ENCODE measurements around the gene ABCB11.
"Not testable (repeated sequence)": the region's sequence is repeated elsewhere in the genome, so short reads cannot be mapped to it uniquely, and the experiment has no call there.

The ABCB11 gene

DNA sequence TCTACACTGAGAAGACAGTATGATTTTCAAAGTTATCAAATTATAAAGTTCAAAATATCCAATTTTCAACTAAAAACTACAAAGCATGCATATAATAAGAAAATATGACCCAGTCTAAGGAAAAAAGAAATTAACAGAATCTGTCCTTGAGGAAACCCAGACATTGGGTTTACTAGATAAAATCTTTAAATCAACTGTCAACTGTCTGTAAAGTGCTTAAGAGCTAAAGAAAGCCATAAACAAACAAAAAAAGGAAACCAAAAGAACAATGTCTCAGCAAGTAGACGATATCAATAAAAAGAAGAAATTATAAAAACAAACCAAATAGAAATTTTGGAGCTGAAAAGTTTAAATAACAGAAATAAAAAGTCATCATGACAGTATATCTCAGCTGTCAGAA is 10.5 kb upstream of the ABCB11 start:
- no peak for DNase-seq

DNA sequence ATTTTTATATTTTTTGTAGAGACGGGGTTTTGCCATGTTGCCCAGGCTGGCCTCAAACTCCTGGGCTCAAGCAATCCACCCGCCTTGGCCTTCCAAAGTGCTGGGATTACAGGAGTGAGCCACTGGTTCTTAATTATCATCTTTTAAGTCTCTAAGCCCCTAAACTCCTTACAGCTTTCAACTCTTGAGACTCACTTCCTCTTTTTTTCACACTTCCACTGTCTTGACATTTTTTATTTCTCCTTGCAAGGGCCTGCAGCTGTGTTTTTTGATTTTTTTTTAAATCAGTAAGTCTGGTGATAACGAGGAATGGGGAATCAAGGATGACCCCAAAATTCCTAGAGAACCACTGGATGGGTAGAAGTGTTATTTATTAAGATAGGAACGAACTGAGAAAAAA is 8.6 kb upstream of the ABCB11 start:
- no peak for DNase-seq

DNA sequence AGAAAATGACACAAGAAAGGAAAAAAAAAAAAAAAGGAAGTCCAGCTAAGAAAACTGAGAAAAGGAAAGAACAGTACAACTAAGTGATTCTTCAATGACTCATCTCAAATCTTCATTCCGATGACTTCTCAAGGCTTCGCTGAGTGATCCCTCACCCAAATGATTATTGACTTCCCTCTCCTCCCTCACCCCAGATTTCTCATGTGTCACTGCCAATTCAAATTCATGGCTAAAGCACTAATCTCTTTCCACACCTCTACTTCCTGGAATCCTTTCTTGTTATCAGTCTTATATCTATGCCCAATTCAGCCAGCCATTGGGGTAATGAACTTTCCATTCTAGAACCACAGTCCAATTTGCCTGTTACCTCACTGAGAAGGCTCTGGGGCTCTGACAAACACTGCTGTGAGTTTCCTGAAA is 7.2 kb upstream of the ABCB11 start:
- DNase-seq = no peak

DNA sequence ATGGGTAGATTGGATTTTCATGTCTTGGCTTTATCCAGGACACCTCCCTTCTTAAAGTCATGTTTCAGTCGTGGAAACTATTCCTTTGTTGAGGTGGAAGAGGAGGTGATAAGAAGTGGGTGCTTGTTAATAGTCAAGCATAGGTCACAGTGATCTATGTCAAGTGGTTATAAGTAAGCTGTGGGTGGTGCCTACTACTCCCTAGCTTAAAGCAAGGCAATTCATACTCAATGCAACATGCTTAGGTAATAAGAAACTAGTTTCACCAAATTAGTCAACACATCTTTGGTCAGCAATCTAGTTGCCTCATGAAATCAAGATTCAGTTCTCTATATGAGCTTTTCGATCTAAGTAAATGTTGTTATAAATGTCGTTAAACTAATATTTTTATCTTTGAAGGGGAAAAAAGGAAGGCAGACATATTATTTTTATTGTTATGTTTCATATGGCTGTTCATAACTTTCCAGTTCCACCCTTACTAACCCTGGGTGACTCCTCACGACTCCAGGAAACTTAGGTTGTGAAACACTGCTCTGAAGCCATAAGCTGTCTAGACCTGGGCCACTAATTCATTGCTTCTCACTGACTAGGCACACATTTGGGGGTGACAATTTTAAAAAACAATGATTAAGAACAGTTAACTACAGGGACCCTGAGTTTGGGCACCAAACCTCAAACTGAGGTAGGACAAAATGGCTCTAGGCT is 5.8 kb upstream of the ABCB11 start:
- no peak for DNase-seq

DNA sequence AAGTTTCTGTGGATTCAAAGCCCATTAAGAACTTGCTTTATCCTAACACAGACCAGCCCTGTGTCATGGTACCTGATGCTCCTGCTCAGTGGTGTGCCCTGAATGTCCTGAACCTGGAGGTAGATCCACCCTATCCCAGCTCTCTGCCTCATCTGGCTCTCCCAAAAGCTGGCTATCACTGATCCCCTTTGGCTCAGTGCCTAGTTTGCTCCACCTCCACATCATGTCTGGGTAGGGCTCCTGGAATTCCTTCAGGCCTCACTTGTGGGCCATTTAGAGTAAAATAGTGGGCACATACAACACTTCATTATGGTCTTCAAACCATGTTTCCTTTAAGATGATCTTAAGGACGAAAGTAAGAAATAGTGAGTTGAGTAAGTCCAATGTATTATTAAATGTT is 4.8 kb upstream of the ABCB11 start:
- DNase-seq = no peak

DNA sequence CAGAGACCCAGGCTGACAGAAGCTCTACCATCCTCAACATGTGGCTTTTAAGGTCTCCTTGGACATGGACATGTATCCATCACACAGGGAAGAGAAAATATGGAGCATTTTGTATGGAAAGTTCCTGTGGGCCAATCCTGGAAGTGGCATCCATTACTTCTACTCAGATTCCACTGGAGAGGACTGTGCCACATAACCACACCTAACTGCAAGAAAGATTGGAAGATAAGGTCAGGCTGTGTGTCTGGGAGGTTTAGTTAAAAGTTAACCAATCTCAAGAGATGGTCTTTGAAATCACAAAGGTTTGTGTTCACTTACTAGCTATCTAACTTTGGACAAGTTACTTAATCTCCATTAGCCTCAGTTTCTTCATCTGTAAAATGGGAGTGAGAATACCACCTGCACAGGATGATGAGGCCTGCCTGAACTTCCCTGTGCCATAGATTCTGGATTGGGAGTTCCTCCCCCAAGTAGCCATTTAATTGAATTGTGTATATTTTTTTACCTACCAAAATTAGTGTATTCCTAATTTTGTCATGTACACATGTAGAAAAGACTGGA is 3.9 kb upstream of the ABCB11 start:
- no peak for DNase-seq

DNA sequence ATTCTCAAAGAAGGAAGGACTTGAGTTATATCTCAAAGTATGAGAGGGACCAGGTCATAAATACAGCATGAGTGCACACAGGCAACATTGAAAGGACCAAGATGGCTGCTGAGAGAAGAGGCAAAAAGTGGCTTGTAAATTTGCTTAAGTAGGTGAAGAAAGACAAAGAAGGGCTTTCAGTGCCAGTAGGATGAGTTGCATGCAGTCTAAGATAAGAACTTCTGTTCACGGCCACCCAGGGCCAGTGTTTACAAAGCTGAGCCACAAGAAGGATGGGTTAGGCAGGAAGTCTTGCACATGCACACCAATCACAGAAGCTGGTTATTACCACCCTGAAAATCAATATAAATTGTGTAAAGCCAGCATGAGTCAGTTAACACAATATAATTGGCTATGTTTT is 3.1 kb upstream of the ABCB11 start:
- no peak for DNase-seq

DNA sequence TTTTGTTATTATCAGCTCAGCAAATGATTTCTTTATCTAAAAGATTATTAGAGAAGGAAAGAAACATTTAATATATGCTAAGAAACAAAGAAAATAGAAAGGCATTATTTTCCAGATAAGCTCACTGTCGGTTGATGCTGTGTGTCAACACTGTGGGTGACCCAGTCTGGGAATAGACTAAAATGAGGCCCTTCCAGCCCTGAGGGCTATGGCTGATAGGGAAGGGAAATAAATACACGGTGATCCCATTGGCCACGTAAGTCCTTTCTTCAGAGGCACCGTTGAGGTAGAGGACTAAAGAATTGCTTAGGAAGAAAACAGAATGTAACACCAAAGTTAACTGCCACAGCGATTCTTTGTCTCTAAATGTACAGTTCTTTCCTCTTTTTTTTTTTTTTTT is 1.8 kb downstream of the ABCB11 start:
- DNase-seq = no peak

DNA sequence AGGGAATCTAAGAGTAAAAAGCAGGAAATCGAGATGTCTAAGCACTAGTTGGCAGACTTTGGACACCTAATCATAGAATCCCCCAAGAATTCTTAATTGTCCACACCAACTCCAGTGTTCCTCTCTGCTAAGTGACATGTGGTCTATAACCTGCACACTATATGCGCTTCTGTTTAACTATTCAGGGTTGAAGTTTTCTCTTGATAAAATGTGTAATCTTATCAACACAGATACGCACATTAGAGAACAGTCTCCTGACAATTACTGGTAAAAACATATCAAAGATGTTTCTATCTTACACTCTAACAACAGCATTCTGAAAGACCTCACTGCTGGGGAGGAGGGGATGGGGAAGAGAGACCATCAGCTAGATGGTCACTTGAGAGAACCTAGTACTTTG is 3.9 kb downstream of the ABCB11 start:
- no peak for DNase-seq

DNA sequence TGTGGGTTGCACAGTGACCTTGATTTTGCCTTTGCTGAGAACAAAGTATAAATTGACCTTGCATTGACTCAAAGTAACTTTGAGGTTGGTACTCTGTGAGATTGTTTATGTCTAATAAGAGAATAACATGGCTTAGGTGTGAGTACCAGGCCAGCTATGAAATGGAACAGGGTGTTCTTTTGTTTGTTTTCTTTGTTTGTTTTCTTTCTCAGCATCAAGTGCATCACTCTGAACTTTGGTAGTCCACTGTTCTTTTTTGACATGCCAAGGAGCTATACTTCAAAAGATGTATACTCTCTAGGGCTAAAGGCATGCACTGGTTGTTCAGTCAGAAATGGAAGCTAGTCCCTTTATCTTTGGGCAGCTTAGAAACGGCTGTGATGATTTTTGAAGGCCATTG is 5.1 kb downstream of the ABCB11 start:
- no peak for DNase-seq

DNA sequence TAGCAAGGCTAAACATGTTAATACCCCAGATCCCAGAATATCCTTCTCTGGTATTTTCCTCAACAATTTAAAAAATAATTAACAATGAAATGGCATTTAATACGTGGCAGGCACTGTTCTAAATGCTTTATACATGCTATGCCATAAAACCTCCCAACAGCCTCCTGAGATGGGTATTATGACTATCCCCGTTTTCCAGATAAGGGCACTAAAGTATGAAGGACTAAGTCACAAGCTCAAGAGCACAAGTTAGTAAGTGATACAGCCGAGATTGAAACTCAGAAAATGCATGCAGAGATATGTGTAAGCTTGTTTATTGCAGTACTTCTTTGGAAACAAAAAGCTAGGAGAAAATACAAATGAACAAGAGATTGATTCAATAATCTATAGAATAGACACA is 8.0 kb downstream of the ABCB11 start:
- DNase-seq = no peak

DNA sequence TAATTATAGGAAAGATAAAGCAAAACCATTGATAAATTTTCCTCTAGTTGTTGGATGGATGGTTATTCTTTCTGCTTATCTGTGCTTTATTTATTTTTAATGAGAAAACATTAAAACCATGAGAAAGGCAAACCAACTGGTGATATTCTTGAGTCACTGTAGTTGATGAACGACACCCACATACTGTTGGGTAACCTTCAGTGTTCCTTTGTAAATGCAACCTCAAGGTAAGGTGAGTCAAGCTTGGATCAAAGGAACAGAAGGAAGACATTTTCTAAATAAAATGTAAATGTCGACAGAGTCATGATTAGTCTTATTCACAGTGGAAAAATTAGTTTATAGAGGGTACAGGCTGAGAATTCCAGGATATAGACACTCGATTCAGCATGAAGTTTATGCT is 12.7 kb downstream of the ABCB11 start:
- DNase-seq = no peak

DNA sequence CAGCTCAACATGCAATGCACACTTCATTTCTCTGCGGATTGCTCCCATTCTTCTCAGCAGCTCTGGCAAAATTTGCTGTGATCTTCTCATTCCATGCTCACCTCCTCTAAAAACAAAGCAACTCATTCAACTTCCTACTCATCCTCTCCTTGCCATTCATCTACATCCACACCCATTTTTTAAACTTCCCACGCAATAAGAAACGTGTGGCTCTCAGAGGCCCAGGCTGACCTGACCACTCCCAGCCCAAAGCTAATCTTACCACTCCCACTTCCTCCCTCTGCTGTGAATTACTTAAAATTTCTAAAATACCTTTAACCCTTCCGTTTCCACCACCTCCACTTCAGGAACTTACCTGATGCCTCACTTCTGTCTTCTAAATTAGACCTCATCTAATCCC is 15.2 kb downstream of the ABCB11 start:
- no peak for DNase-seq

DNA sequence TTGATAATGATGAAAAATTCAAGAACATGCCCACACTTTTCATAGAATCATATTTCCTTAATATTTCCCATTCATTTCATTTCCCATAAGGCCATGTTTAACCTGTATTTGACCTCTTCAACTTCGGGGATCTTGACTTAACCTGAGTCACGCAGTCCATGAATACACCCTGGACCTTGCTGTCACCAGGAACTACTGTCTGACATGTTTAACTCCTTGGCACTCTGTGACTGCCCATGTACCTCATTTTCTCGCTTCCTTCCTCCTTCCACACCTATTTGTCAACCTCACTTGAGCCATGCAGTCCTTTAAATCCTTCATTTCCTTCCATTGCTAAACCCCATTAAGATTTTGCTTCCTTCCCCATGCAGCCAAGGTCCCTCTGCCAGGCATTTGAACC is 16.3 kb downstream of the ABCB11 start:
- no peak for DNase-seq

DNA sequence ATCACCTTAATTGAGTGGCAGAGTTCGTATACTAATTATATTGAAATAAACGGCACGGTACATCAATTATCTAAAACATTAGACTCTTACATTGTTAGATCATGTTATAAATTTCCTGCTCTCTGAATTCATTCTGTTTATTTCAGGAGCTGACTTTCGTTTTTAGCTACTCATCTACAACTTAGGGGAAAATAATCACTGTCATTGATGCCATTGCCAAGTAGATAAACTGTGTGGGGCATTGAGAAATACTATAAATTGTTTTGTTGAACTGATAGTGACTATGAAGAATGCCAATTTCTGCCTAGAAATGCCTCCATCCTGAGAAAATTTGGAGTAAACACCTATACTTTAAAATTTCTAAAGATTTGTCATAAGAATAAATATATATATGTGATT is 17.5 kb downstream of the ABCB11 start:
- DNase-seq = no peak

DNA sequence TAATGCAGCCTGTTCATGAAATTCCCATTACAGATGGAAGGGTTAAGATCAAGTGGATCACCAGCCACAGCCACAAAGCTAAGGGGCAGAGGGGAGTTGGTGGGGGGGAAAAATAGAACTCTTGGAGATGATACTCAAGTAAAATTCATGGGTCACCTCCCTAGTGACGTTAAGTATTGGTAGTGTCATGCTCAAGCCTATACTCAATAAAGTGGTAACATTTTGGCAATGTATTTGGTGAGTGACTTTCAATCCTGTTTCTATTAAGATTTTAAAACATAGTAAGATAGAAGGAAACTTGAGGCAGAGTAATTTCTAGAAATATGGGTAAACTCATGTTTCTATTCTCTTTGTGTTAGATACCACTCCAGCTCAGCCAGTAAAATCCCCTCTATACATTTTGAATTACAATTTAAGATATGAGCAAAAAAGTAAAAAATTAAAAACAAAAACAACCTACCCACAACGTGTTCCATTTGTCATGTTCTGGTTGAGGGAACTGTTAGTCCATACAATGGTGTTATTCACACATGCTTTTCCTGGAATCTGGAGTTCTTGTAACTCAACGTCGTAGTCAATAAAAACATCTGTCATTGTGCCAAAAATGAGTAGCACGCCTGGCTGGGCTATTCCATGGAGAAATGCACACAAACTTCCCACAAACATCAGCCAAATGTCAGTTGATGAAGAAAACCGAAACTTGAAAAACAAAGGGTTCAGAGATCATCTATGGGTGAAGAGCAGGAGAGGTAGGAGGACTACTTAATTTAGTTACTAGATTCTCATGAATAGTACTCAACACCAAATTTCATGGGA is 18.1 kb downstream of the ABCB11 start:
- no peak for DNase-seq

DNA sequence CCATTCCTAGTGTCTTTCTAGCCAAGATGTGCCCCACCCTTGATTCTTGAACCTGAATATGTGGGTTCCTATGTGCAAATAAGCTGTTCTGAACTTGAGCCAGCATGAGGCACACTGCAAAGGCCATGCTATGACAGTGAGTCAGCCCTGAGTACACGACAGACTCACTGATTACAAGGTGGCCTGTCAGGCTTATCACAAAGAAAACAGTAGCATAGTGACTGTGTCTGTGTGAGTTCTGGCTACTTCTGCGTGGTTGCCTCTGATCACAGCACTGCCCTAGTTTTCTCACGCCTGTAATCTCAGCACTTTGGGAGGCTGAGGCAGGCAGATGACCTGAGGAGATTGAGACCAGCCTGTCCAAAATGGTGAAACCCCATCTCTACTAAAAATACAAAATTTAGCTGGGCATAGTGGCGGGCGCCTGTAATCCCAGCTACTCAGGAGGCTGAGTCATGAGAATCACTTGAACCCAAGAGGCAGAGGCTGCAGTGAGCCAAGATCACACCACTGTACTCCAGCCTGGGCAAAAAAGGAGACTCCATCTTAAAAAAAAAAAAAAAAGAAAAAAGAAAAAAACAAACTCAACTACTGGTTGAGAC is 18.8 kb downstream of the ABCB11 start:
- not testable (repeated sequence) for DNase-seq

DNA sequence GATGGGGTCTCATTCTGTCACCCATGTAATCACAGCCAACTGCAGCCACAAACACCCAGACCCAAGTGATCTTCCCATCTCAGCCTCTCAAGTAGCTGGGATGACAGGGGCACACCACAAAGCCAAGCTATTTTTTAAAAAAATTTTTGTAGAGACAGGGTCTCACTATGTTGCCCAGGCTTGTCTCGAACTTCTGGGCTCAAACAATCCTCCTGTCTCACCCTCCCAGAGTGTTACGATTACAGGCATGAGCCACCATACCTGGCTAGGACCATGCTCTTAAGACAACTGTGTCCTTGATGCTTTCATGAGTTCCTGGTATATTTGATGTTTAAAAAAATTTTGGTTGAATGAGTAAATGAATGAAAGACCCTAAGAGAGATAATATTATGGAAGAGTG is 19.4 kb downstream of the ABCB11 start:
- no peak for DNase-seq

DNA sequence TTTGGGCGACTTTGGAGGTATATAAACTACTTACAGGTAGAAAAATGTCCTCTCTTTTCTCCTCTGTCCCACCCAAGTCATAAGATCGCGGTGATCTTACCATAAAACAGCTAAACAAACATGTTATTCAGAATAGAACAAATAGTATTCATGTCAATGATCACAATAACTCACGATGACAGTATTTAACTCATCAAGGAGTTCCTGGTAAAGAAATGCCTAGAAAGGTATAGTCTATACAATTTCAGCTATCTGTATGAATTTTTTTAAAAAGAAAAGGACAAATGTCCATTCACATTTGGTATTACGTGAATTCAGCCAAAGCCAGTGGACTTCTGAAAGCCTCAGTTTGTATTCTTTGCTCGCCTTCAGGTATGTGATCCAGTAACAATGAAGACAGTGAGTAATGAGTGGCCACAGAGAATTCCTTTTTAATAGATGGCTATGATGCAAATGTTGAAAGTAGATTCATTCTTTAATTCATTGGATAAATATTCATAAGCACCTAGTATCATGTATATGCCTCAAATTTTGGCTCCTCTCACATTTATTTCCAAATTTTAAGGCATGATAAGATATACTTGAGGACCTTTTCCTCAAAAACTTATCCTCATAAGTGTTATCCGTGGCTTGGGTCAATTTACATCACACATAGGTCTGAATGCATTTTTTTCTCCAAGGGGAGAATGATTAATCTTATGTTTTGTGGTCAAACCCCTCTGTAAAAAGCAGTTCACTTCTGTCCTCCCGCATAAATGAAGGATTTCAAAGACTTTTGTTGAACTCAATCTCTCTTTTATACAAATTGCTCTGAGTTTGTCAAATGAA is 20.3 kb downstream of the ABCB11 start:
- DNase-seq = no peak

DNA sequence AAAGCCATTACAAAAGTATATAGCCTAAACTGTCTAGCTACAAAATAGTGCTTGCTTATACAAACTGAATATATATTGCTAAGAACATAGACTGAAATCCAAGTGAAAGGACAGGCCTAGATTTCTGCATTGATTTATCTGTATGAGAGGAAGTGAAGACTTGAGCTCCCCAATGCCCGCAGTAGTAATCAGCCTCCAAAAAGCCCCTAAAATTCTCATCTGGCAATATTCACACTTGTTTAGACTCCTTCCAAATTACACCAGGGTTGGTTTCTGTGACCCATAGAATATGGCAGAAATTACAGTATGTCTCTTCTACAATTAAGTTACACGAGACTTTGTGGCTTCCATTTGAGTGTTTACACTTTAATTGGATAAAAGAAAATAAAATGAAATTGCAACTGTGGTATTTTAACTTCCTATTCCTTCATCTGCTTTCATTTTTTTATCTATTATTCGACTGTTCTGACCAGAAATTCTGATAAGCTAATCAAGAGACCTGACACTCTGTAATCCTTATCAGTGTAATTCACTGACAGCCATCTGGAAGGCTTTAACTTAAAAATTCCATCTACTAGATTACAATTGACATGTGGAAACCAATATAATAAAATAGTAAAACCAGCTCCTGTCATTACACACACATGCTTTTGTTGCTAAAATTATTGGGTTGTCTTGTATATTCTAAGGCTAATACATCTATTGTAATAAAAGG is 21.1 kb downstream of the ABCB11 start:
- no peak for DNase-seq

DNA sequence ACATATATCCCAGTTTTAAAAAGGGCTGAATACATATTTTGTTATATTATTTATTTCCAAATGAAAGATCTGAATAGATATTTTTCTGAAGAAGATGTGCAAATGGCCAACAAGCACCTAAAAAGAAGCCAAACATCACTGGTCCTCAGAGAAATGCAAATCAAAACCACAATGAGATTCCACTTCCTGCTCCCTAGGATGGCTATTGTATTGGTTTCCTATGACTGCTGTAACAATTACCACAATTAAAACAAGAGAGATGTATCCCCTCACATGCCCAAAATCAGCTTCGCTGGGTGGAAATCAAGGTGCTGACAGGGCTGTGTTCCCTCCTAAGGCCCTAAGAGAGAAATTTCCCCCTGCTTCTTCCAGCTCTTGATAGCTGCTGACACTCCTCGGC is 23.2 kb downstream of the ABCB11 start:
- no peak for DNase-seq

DNA sequence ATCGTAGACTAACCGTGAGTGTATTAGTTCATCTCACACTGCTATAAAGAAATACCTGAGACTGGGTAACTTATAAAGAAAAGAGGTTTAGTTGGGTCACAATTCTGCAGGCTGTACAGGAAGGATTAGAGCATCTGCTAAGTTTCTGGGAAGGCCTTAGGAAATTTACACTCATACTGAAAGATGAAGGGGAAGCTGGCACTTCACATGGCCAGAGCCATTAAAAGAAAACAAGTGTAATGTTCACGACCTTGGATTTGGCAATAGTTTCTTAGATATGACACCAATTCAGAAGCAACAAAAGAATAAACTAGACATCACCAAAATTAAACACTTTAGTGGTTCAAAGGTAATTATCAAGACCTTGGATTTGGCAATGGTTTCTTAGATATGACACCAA is 23.8 kb downstream of the ABCB11 start:
- no peak for DNase-seq
